Measurements from ENCODE around the gene SDK1. TPM values are rescaled to one million over a fixed set of nuclear protein-coding genes. Genes with fewer than 3 reads are reported as not detected.

Gene SDK1
- total RNA-seq, 2 donors from 2014 or later, result 19.8 to 32.4 TPM

- H3K27me3 ChIP-seq, result no peaks in the 10 kb centered on the region
- no peak for ATAC-seq
- H3K36me3 ChIP-seq (replicated peaks in 1 of 2; ENCODE audit: insufficient read depth in 1 of 2, low read depth in 2 of 2), result no peaks in the 10 kb centered on the region
- no peaks in the 10 kb centered on the region for H3K4me1 ChIP-seq
- no peak for DNase-seq
- 90 to 97% methylated on average over 17 to 23 of the region's 23 CpGs for WGBS, 2 donors
- no peaks in the 10 kb centered on the region for H3K9me3 ChIP-seq
- H3K27ac ChIP-seq, result no peak overlapping the region
- TF ChIP-seq POLR2A (IDR thresholded peaks at IDR 0.05) (no peak), CTCF (IDR thresholded peaks at IDR 0.05) (no peak)
- H3K4me3 ChIP-seq, result no peak overlapping the region
- intact Hi-C loops (cut with DNase I), result no loop called here
Observed at GRCh38 chr7:4069268-4070095, 768.4 kb downstream of the SDK1 start.

- no peak for DNase-seq
- Histone ChIP-seq H3K36me3 (replicated peaks in 1 of 2; ENCODE audit: insufficient read depth in 1 of 2, low read depth in 2 of 2) (no peaks in the 10 kb centered on the region), H3K27me3 (no peaks in the 10 kb centered on the region), H3K9me3 (no peaks in the 10 kb centered on the region), H3K4me1 (no peaks in the 10 kb centered on the region), H3K27ac (no peak overlapping the region), H3K4me3 (no peak overlapping the region)
- intact Hi-C loops (cut with DNase I), result no loop called here
- 86 to 91% methylated on average over 7 of the region's 7 CpGs for WGBS, 2 donors
- TF ChIP-seq POLR2A (IDR thresholded peaks at IDR 0.05) (no peak), CTCF (IDR thresholded peaks at IDR 0.05) (no peak)
- no peak for ATAC-seq
Observed at GRCh38 chr7:4070214-4070613, 769.2 kb downstream of the SDK1 start.

GRCh38 chr7:4071370-4072058, 770.5 kb downstream of the SDK1 start:
- Histone ChIP-seq H3K27ac (no peak overlapping the region), H3K4me3 (no peak overlapping the region), H3K4me1 (no peaks in the 10 kb centered on the region), H3K27me3 (no peaks in the 10 kb centered on the region), H3K36me3 (replicated peaks in 1 of 2; ENCODE audit: insufficient read depth in 1 of 2, low read depth in 2 of 2) (no peaks in the 10 kb centered on the region), H3K9me3 (no peaks in the 10 kb centered on the region)
- ATAC-seq (no peak), DNase-seq (no peak)
- no peak for TF ChIP-seq CTCF (IDR thresholded peaks at IDR 0.05)
- no peak for TF ChIP-seq POLR2A (IDR thresholded peaks at IDR 0.05)
- intact Hi-C loops (cut with DNase I), result no loop called here
- 81% methylated on average over 11 of the region's 11 CpGs for WGBS, 2 donors

- ATAC-seq, result no peak
- Histone ChIP-seq H3K4me1 (no peaks in the 10 kb centered on the region), H3K27ac (no peak overlapping the region), H3K9me3 (no peaks in the 10 kb centered on the region), H3K27me3 (no peaks in the 10 kb centered on the region), H3K4me3 (no peak overlapping the region), H3K36me3 (replicated peaks in 1 of 2; ENCODE audit: insufficient read depth in 1 of 2, low read depth in 2 of 2) (no peaks in the 10 kb centered on the region)
- no peak for DNase-seq
- intact Hi-C loops (cut with DNase I), result no loop called here
- 85 to 91% methylated on average over 12 to 20 of the region's 20 CpGs for WGBS, 2 donors
- TF ChIP-seq POLR2A (IDR thresholded peaks at IDR 0.05) (no peak), CTCF (IDR thresholded peaks at IDR 0.05) (no peak)
Observed at GRCh38 chr7:4072161-4072925, 771.3 kb downstream of the SDK1 start.

Data from body of pancreas (tissue), 4 donors.